Smooth muscle cell (in vitro differentiated cells): ENCODE measurements around the gene MRPL55. TPM values are rescaled to one million over a fixed set of nuclear protein-coding genes. Genes with fewer than 3 reads are reported as not detected.

Source experiments
- DNase-seq: peaks from one replicate; lab custom pipeline; 2025; ENCODE audit not compliant: unreplicated experiment; lab: John Stamatoyannopoulos, UW
- H2AFZ ChIP-seq: fragments of 200-600 bp; sonication (generic); 2 replicates; pipeline ENCODE4 v1.6.0; 2016; ENCODE audit warnings: antibody characterized with exemption, low read depth, mild to moderate bottlenecking
- H3F3A ChIP-seq: fragments of 200-600 bp; sonication (generic); 2 replicates; pipeline ENCODE4 v1.6.0; 2017; ENCODE audit warnings: antibody characterized with exemption, low read depth
- H3K27ac ChIP-seq: fragments of 200-600 bp; sonication (generic); 2 replicates; pipeline ENCODE4 v1.5.1; 2016; ENCODE audit warnings: low read depth, mild to moderate bottlenecking
- H3K27me3 ChIP-seq: fragments of 200-600 bp; sonication (generic); 2 replicates; pipeline ENCODE4 v1.6.1; 2016; ENCODE audit warnings: low read depth, mild to moderate bottlenecking
- H3K36me3 ChIP-seq: fragments of 200-600 bp; sonication (generic); 2 replicates; pipeline ENCODE4 v1.5.1; 2016; ENCODE audit warnings: low read depth
- H3K4me1 ChIP-seq: fragments of 200-600 bp; sonication (generic); 2 replicates; pipeline ENCODE4 v1.5.1; 2016; ENCODE audit warnings: low read depth
- H3K4me2 ChIP-seq: fragments of 200-600 bp; sonication (generic); 2 replicates; pipeline ENCODE4 v1.6.0; 2016; ENCODE audit warnings: mild to moderate bottlenecking
- H3K4me3 ChIP-seq: fragments of 200-600 bp; sonication (generic); 2 replicates; pipeline ENCODE4 v1.5.1; 2016; ENCODE audit warnings: mild to moderate bottlenecking
- H3K79me2 ChIP-seq: fragments of 200-600 bp; sonication (generic); 2 replicates; pipeline ENCODE4 v1.6.0; 2016; ENCODE audit warnings: low read depth, mild to moderate bottlenecking
- H3K9ac ChIP-seq: fragments of 200-600 bp; sonication (generic); 2 replicates; pipeline ENCODE4 v1.6.0; 2016; ENCODE audit warnings: low read depth
- H3K9me3 ChIP-seq: fragments of 200-600 bp; sonication (generic); replicated peaks from 2 replicates; pipeline ENCODE4 v1.5.1; 2016; ENCODE audit warnings: low read depth
- H4K20me1 ChIP-seq: fragments of 200-600 bp; sonication (generic); 2 replicates; pipeline ENCODE4 v1.6.0; 2016; ENCODE audit warnings: low read depth
- WGBS: methylation state at CpG from one replicate; pipeline ENCODE4 v1.1.7; 2016; ENCODE audit warnings: low lambda C conversion rate; 5-methylcytosine and 5-hydroxymethylcytosine counted together
- polyA plus RNA-seq: library from polyadenylated mRNA; unstranded; fragments of >200 nt; fragmentation: Nextera tagmentation; extraction: Ambion mirVana; gene quantifications from 2 replicates; pipeline ENCODE4 v1.2.1, GENCODE V29; 2016
- total RNA-seq: library from RNA; depleted of rRNA; stranded (reverse); fragments of >200 nt; gene quantifications from 2 replicates; pipeline ENCODE4 v1.2.3, GENCODE V29; 2014
- TF ChIP-seq, protein P1 (sequence below): fragments of 200-600 bp; sonication (generic); IDR thresholded peaks from 2 replicates; pipeline ENCODE4 v1.5.1; 2017; ENCODE audit warnings: borderline replicate concordance, mild to moderate bottlenecking, antibody characterized with exemption; ENCODE audit not compliant: insufficient read depth, poor library complexity, severe bottlenecking

MRPL55 gene
- total and polyA plus RNA-seq, 2 experiments from 2014 or later = 83.4 to 178 TPM

DNA sequence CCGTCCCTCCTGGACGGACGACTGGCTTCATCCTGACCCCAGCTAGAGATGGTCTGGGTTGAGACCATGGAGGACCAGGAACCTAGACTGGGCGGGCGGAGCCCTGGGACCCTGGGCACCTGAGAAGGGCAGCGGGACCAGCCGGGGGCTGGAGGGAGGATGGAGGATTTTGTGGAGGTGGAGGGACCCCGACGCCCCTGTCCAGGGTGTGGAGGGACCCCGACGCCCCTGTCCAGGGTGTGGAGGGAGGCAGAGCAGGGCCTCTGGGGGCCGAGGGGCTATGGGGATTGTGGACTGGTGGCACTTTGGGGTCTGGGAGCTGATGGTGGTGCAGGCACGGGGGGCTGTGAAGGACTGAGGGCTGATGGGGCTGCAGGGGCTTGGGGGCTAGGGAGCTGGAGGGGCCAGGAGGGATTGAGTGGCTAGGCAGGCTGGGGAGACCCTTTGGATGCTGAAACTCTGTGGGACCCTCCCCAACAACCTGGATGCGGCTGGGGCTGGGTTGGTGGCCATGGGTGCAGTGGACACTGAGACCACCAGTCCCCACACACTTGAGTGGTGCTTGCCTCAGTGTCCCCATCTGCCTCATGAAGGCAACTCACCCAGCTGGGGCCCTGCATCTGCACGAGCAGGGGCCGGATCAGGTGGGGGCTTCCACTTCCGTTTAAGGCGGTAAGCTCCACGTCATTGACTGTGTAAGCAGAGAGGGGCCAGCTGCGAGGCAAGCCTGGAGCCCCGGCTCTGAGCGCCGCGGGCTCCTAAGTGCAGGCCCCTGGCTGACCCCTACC, 48.0 kb upstream of the MRPL55 start:
- DNase-seq = no peak
- WGBS = 87% methylated on average over 22 of the region's 24 CpGs
- Histone ChIP-seq H3K27me3 (no peaks in the 10 kb centered on the region), H3F3A (no peaks in the 10 kb centered on the region), H3K9me3 (no peaks in the 10 kb centered on the region), H4K20me1 (no peaks in the 10 kb centered on the region), H3K4me3 (no peak overlapping the region), H3K27ac (no peak overlapping the region), H3K36me3 (no peaks in the 10 kb centered on the region), H3K4me1 (peaks cover 1% of the 10 kb centered on the region), H3K9ac (no peak overlapping the region), H3K4me2 (no peak overlapping the region), H2AFZ (no peak overlapping the region), H3K79me2 (no peaks in the 10 kb centered on the region)
- TF ChIP-seq, protein P1, sequence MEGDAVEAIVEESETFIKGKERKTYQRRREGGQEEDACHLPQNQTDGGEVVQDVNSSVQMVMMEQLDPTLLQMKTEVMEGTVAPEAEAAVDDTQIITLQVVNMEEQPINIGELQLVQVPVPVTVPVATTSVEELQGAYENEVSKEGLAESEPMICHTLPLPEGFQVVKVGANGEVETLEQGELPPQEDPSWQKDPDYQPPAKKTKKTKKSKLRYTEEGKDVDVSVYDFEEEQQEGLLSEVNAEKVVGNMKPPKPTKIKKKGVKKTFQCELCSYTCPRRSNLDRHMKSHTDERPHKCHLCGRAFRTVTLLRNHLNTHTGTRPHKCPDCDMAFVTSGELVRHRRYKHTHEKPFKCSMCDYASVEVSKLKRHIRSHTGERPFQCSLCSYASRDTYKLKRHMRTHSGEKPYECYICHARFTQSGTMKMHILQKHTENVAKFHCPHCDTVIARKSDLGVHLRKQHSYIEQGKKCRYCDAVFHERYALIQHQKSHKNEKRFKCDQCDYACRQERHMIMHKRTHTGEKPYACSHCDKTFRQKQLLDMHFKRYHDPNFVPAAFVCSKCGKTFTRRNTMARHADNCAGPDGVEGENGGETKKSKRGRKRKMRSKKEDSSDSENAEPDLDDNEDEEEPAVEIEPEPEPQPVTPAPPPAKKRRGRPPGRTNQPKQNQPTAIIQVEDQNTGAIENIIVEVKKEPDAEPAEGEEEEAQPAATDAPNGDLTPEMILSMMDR = no peak

DNA sequence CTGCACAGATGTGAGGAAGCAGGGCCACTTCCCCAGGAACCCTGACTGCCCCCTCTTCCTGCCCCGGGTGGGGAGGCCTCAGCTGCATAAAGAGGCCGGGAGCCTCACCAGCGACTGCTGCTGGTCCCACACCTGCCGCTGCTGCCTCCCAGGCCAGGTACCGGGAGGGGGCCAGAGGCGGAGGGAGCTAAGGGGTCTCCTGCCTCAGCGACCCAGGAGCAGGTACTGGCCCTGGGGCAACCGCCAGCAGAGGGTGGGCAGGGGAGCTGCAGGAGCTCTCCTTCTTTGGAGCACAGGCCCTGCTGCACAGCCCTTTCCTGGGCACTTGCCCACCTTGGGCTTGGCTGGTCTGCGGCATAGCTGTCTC, 47.4 kb upstream of the MRPL55 start:
- no peaks in the 10 kb centered on the region for H3K4me1 ChIP-seq
- TF ChIP-seq, protein P1 = no peak
- H3K4me2 ChIP-seq = no peak overlapping the region
- no peaks in the 10 kb centered on the region for H3K36me3 ChIP-seq
- H3K27me3 ChIP-seq = no peaks in the 10 kb centered on the region
- H4K20me1 ChIP-seq = no peaks in the 10 kb centered on the region
- H3K9ac ChIP-seq = no peak overlapping the region
- 88% methylated on average over 9 of the region's 9 CpGs for WGBS
- H3K79me2 ChIP-seq = no peaks in the 10 kb centered on the region
- no peak overlapping the region for H3K27ac ChIP-seq
- no peaks in the 10 kb centered on the region for H3K9me3 ChIP-seq
- no peak for DNase-seq
- no peaks in the 10 kb centered on the region for H3F3A ChIP-seq
- H3K4me3 ChIP-seq = no peak overlapping the region
- H2AFZ ChIP-seq = no peak overlapping the region

DNA sequence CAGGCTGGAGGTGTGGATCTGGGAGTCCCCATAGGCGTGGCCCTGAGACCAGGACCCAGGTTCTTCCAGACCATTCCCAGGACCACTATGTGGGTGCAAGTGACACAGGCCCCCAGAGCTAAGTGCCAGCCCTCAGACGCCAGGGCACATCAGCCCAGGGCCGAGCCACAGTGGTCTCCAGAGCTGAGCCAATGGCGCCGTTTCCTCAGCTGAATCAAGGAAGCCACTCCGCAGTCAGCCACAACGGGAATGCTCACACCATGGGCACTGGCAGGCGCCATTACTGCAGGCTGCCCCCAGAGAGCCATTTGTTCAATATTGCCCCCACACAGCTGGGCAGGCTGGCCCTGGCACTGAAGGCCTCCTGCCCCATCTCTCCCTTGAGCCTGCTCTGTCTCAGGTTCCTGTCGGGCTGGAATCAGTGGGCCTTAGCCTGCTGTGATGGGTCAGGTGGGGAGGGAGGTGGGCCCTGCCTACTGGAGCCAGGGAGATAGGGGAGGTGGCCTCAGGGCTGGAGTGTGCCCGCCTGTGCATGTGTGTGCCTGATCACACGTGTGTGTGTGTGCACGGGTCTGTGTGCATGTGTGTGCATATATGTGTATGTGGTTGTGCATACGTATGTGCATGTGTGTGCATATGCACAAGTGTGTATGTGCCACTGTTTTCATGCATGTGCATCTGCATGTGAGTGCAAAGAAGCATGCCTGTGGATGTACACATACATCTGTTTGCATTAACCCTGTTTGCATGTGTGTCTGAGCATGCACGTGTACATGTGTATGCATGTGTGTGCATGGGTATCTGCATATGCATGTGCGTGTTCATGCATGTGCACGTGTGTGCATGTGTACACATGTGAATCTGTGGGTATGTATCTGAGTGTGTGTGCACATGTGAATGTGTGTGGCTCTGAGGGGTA, 46.8 kb upstream of the MRPL55 start:
- H3K4me3 ChIP-seq = no peak overlapping the region
- no peak overlapping the region for H2AFZ ChIP-seq
- TF ChIP-seq, protein P1 = no peak
- no peaks in the 10 kb centered on the region for H3K79me2 ChIP-seq
- H3K9ac ChIP-seq = no peak overlapping the region
- no peak for DNase-seq
- H3K4me2 ChIP-seq = no peak overlapping the region
- WGBS = 94% methylated on average over 16 of the region's 16 CpGs
- H4K20me1 ChIP-seq = peaks cover 5% of the 10 kb centered on the region
- H3K27me3 ChIP-seq = no peaks in the 10 kb centered on the region
- H3K4me1 ChIP-seq = no peaks in the 10 kb centered on the region
- H3K9me3 ChIP-seq = no peaks in the 10 kb centered on the region
- no peaks in the 10 kb centered on the region for H3F3A ChIP-seq
- no peaks in the 10 kb centered on the region for H3K36me3 ChIP-seq
- no peak overlapping the region for H3K27ac ChIP-seq
